ENCODE measurements around the gene AVP. TPM values are rescaled to one million over a fixed set of nuclear protein-coding genes. Genes with fewer than 3 reads are reported as not detected.

The AVP gene
- polyA plus RNA-seq, 1 donor from 2014 or later, result not detected

DNA sequence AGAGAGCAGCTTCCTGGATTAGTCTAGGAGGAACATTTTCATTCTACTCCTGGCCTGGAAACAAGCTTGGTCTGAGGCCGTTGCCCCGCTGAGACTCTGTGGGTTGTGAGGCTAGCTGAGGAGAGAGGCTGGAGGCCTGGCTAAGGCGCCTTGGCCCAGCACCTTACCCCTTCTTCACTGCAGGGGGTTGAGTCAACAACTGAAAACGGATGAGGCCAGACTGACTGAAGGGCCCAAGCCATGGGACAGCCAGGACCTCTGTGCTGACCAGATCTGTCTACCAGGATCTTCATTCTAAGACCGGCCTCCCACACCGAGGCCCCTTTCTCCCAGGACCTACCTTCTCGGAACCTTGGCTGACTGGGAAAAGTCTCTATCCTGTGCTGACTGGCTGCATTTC lies 3.5 kb upstream of the AVP start:
- Histone ChIP-seq H3F3A (ENCODE audit: insufficient read depth, low read length, poor library complexity, severe bottlenecking) (no peaks in the 10 kb centered on the region), H3K9me3 (ENCODE audit: low read length) (no peaks in the 10 kb centered on the region), H3K4me3 (ENCODE audit: low read length) (no peak overlapping the region), H3K36me3 (ENCODE audit: insufficient read depth, low read length) (no peaks in the 10 kb centered on the region), H3K4me2 (ENCODE audit: low read length) (no peak overlapping the region), H3K27me3 (ENCODE audit: insufficient read depth, low read depth, low read length) (peaks cover 26% of the 10 kb centered on the region), H3K9ac (ENCODE audit: low read length) (no peak overlapping the region), H3K27ac (ENCODE audit: low read length) (no peak overlapping the region), H3K9me2 (ENCODE audit: insufficient read depth, low read length) (no peaks in the 10 kb centered on the region), H4K20me1 (ENCODE audit: insufficient read depth) (no peaks in the 10 kb centered on the region), H3K79me2 (replicated peaks; ENCODE audit: insufficient read depth, low read length) (no peaks in the 10 kb centered on the region), H2AFZ (ENCODE audit: low read depth, low read length) (no peak overlapping the region)
- TF ChIP-seq TAF1 (IDR thresholded peaks at IDR 0.05; ENCODE audit: low read depth) (no peak), EP300 (conservative IDR thresholded peaks at IDR 0.05; ENCODE audit: poor library complexity, severe bottlenecking) (no peak), SMC3 (conservative IDR thresholded peaks at IDR 0.05; ENCODE audit: poor library complexity) (no peak), MXI1 (conservative IDR thresholded peaks at IDR 0.05; ENCODE audit: poor library complexity, severe bottlenecking) (no peak), RAD21 (conservative IDR thresholded peaks at IDR 0.05) (no peak), POLR2AphosphoS5 (IDR thresholded peaks at IDR 0.05) (no peak), EZH2 (IDR thresholded peaks at IDR 0.05; ENCODE audit: borderline replicate concordance, insufficient read depth, low read length, poor library complexity, severe bottlenecking) (no peak)
- TF ChIP-seq, protein P1, sequence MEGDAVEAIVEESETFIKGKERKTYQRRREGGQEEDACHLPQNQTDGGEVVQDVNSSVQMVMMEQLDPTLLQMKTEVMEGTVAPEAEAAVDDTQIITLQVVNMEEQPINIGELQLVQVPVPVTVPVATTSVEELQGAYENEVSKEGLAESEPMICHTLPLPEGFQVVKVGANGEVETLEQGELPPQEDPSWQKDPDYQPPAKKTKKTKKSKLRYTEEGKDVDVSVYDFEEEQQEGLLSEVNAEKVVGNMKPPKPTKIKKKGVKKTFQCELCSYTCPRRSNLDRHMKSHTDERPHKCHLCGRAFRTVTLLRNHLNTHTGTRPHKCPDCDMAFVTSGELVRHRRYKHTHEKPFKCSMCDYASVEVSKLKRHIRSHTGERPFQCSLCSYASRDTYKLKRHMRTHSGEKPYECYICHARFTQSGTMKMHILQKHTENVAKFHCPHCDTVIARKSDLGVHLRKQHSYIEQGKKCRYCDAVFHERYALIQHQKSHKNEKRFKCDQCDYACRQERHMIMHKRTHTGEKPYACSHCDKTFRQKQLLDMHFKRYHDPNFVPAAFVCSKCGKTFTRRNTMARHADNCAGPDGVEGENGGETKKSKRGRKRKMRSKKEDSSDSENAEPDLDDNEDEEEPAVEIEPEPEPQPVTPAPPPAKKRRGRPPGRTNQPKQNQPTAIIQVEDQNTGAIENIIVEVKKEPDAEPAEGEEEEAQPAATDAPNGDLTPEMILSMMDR (IDR thresholded peaks at IDR 0.05; ENCODE audit: poor library complexity, severe bottlenecking), result no peak
- TF ChIP-seq, protein P2, sequence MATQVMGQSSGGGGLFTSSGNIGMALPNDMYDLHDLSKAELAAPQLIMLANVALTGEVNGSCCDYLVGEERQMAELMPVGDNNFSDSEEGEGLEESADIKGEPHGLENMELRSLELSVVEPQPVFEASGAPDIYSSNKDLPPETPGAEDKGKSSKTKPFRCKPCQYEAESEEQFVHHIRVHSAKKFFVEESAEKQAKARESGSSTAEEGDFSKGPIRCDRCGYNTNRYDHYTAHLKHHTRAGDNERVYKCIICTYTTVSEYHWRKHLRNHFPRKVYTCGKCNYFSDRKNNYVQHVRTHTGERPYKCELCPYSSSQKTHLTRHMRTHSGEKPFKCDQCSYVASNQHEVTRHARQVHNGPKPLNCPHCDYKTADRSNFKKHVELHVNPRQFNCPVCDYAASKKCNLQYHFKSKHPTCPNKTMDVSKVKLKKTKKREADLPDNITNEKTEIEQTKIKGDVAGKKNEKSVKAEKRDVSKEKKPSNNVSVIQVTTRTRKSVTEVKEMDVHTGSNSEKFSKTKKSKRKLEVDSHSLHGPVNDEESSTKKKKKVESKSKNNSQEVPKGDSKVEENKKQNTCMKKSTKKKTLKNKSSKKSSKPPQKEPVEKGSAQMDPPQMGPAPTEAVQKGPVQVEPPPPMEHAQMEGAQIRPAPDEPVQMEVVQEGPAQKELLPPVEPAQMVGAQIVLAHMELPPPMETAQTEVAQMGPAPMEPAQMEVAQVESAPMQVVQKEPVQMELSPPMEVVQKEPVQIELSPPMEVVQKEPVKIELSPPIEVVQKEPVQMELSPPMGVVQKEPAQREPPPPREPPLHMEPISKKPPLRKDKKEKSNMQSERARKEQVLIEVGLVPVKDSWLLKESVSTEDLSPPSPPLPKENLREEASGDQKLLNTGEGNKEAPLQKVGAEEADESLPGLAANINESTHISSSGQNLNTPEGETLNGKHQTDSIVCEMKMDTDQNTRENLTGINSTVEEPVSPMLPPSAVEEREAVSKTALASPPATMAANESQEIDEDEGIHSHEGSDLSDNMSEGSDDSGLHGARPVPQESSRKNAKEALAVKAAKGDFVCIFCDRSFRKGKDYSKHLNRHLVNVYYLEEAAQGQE (IDR thresholded peaks at IDR 0.05; ENCODE audit: borderline replicate concordance), result no peak

DNA sequence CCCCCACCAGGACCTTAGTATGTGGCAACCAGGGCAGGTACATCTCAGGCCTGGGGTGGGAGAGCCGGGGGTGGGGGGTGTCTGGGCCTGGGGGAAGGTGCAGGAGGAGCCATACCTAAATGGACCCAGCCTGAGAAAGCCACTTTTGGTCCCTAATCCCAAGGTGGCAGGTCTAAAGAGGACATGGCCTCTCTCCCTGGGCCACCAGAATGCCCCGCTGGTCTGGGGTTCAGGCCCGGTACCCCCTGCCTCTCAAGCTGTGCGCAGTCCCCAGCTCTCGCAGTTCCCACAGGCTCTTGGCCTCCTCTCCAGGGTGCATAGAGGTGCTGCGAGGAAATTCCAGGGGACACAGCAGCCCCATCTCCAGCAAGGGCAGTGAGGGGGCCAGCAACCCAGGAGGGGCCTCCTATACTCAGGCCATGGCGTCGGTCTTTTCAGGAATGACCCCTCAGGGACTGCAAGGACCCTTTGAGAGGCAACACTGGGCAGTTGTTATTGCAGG lies 1.1 kb upstream of the AVP start:
- H2AFZ ChIP-seq (ENCODE audit: low read depth, low read length), result no peak overlapping the region
- TF ChIP-seq, protein P1 (IDR thresholded peaks at IDR 0.05; ENCODE audit: poor library complexity, severe bottlenecking), result no peak
- TF ChIP-seq EZH2 (IDR thresholded peaks at IDR 0.05; ENCODE audit: borderline replicate concordance, insufficient read depth, low read length, poor library complexity, severe bottlenecking) (no peak), MXI1 (conservative IDR thresholded peaks at IDR 0.05; ENCODE audit: poor library complexity, severe bottlenecking) (no peak), TAF1 (IDR thresholded peaks at IDR 0.05; ENCODE audit: low read depth) (no peak), RAD21 (conservative IDR thresholded peaks at IDR 0.05) (no peak), EP300 (conservative IDR thresholded peaks at IDR 0.05; ENCODE audit: poor library complexity, severe bottlenecking) (no peak), POLR2AphosphoS5 (IDR thresholded peaks at IDR 0.05) (no peak), SMC3 (conservative IDR thresholded peaks at IDR 0.05; ENCODE audit: poor library complexity) (no peak)
- TF ChIP-seq, protein P2 (IDR thresholded peaks at IDR 0.05; ENCODE audit: borderline replicate concordance), result no peak
- H3K27me3 ChIP-seq (ENCODE audit: insufficient read depth, low read depth, low read length), result peaks cover 37% of the 10 kb centered on the region
- no peak overlapping the region for H3K27ac ChIP-seq (ENCODE audit: low read length)
- H3F3A ChIP-seq (ENCODE audit: insufficient read depth, low read length, poor library complexity, severe bottlenecking), result no peaks in the 10 kb centered on the region
- H3K4me2 ChIP-seq (ENCODE audit: low read length), result no peak overlapping the region
- H3K9ac ChIP-seq (ENCODE audit: low read length), result no peak overlapping the region
- no peaks in the 10 kb centered on the region for H3K79me2 ChIP-seq (replicated peaks; ENCODE audit: insufficient read depth, low read length)
- no peaks in the 10 kb centered on the region for H3K9me2 ChIP-seq (ENCODE audit: insufficient read depth, low read length)
- no peak overlapping the region for H3K4me3 ChIP-seq (ENCODE audit: low read length)
- no peaks in the 10 kb centered on the region for H3K9me3 ChIP-seq (ENCODE audit: low read length)
- H3K36me3 ChIP-seq (ENCODE audit: insufficient read depth, low read length), result no peaks in the 10 kb centered on the region
- no peaks in the 10 kb centered on the region for H4K20me1 ChIP-seq (ENCODE audit: insufficient read depth)
